SU-DHL-6 (cell line): Measurements from ENCODE around the gene NFATC1.

Experiments used
- H2AFZ ChIP-seq: fragments of 200-600 bp; sonication (generic); 2 replicates; pipeline ENCODE4 v1.6.1; 2014; ENCODE audit warnings: low read depth, mild to moderate bottlenecking, moderate library complexity, mixed read lengths, antibody characterized with exemption, low read length; ENCODE audit not compliant: severe bottlenecking
- H3F3A ChIP-seq: fragments of 200-600 bp; shearing (Covaris generic); 2 replicates; pipeline ENCODE4 v1.6.0; 2016; ENCODE audit warnings: antibody characterized with exemption, mild to moderate bottlenecking; ENCODE audit not compliant: insufficient read depth
- H3K27ac ChIP-seq: fragments of 200-600 bp; sonication (generic); 2 replicates; pipeline ENCODE4 v1.5.1; 2016; ENCODE audit warnings: low read depth, mild to moderate bottlenecking, low read length, moderate library complexity, mixed read lengths
- H3K27me3 ChIP-seq: fragments of 200-600 bp; sonication (generic), shearing (Covaris generic); 2 replicates; pipeline ENCODE4 v1.6.0; 2014; ENCODE audit warnings: mild to moderate bottlenecking, low read length
- H3K36me3 ChIP-seq: fragments of 200-600 bp; sonication (generic); 2 replicates; pipeline ENCODE4 v1.6.1; 2014; ENCODE audit warnings: mild to moderate bottlenecking, low read length, mixed read lengths
- H3K4me2 ChIP-seq: fragments of 300-600, 200-600 bp; shearing (Covaris generic), sonication (generic); 2 replicates; pipeline ENCODE4 v1.6.0; 2014; ENCODE audit warnings: low read length, low read depth, mild to moderate bottlenecking; ENCODE audit not compliant: poor library complexity, severe bottlenecking
- H3K4me3 ChIP-seq: fragments of 200-600 bp; sonication (generic); 2 replicates; pipeline ENCODE4 v1.5.1; 2014; ENCODE audit warnings: antibody characterized with exemption, low read length, mild to moderate bottlenecking, mixed read lengths; ENCODE audit not compliant: insufficient read depth, poor library complexity, severe bottlenecking
- H3K79me2 ChIP-seq: fragments of 200-600 bp; sonication (generic); 2 replicates; pipeline ENCODE4 v1.6.1; 2014; ENCODE audit warnings: mild to moderate bottlenecking, low read length, moderate library complexity; ENCODE audit not compliant: insufficient read depth
- H3K9ac ChIP-seq: fragments of 200-600 bp; sonication (generic); 2 replicates; pipeline ENCODE4 v1.7.0; 2014; ENCODE audit warnings: mild to moderate bottlenecking, low read length
- H3K9me2 ChIP-seq: fragments of 200-600 bp; sonication (generic); replicated peaks from 2 replicates; pipeline ENCODE4 v1.6.1; 2014; ENCODE audit warnings: low read length; ENCODE audit not compliant: insufficient read depth
- H3K9me3 ChIP-seq: fragments of 200-600 bp; sonication (generic); 2 replicates; pipeline ENCODE4 v1.6.1; 2014; ENCODE audit warnings: low read length, mixed read lengths; ENCODE audit not compliant: insufficient read depth
- H4K20me1 ChIP-seq: fragments of 200-600 bp; sonication (generic); 2 replicates; pipeline ENCODE4 v1.6.1; 2014; ENCODE audit warnings: low read depth, mild to moderate bottlenecking, antibody characterized with exemption, low read length, moderate library complexity, mixed read lengths
- EZH2phosphoT487 ChIP-seq: fragments of 200-600 bp; sonication (generic), shearing (Covaris generic); conservative IDR thresholded peaks from 2 replicates; pipeline ENCODE4 v1.6.1; 2018; ENCODE audit warnings: mild to moderate bottlenecking, antibody characterized with exemption, low read length, moderate library complexity, mixed read lengths
- TF ChIP-seq, protein P1 (sequence below): fragments of 200-600 bp; sonication (generic); IDR thresholded peaks from one replicate; pipeline ENCODE4 v1.5.1; 2017; ENCODE audit warnings: antibody characterized with exemption, mild to moderate bottlenecking, low read length, moderate library complexity; ENCODE audit not compliant: insufficient read depth, poor library complexity, severe bottlenecking

Gene NFATC1

DNA sequence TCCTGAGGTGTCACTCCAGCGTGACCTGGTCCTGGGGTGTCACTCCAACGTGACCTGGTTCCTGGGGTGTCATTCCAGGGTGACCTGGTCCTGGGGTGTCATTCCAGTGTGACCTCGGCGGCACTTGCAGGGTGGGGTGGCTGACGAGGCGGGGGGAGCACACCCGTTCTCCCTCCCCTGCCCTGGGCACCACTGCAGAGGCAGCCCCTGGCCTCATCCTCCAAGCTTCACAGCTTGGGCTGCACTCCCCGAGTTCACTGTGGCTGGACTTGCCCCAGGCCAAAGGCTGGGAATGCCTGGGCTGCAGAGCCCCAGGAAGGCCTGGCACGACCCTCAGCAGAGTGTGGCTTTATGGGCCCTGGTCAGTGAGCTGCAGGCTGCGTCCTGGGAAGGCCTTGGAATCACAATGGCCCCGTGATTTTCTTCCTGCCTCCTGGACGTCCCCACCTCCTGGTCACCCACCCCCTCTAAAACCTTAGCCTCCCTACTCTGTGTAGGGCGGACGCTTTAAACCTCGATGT lies 88.3 kb downstream of the NFATC1 start:
- Histone ChIP-seq H3K27ac (no peak overlapping the region), H3K4me3 (no peak overlapping the region), H3K36me3 (no peaks in the 10 kb centered on the region), H2AFZ (no peak overlapping the region), H3K9ac (no peak overlapping the region), H3K27me3 (no peaks in the 10 kb centered on the region), H3K9me3 (no peaks in the 10 kb centered on the region), H4K20me1 (no peaks in the 10 kb centered on the region), H3K9me2 (no peaks in the 10 kb centered on the region), H3K79me2 (no peaks in the 10 kb centered on the region), H3F3A (no peaks in the 10 kb centered on the region), H3K4me2 (no peak overlapping the region)
- TF ChIP-seq, protein P1, sequence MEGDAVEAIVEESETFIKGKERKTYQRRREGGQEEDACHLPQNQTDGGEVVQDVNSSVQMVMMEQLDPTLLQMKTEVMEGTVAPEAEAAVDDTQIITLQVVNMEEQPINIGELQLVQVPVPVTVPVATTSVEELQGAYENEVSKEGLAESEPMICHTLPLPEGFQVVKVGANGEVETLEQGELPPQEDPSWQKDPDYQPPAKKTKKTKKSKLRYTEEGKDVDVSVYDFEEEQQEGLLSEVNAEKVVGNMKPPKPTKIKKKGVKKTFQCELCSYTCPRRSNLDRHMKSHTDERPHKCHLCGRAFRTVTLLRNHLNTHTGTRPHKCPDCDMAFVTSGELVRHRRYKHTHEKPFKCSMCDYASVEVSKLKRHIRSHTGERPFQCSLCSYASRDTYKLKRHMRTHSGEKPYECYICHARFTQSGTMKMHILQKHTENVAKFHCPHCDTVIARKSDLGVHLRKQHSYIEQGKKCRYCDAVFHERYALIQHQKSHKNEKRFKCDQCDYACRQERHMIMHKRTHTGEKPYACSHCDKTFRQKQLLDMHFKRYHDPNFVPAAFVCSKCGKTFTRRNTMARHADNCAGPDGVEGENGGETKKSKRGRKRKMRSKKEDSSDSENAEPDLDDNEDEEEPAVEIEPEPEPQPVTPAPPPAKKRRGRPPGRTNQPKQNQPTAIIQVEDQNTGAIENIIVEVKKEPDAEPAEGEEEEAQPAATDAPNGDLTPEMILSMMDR: no peak
- no peak for TF ChIP-seq EZH2phosphoT487

GRCh38 chr18:79484661-79485621 lies 89.2 kb downstream of the NFATC1 start:
- H3F3A ChIP-seq: no peaks in the 10 kb centered on the region
- no peak overlapping the region for H2AFZ ChIP-seq
- no peak overlapping the region for H3K9ac ChIP-seq
- H3K27me3 ChIP-seq: no peaks in the 10 kb centered on the region
- no peaks in the 10 kb centered on the region for H3K9me3 ChIP-seq
- no peak overlapping the region for H3K4me3 ChIP-seq
- no peaks in the 10 kb centered on the region for H3K36me3 ChIP-seq
- H3K79me2 ChIP-seq: no peaks in the 10 kb centered on the region
- H3K4me2 ChIP-seq: no peak overlapping the region
- no peak for TF ChIP-seq EZH2phosphoT487
- TF ChIP-seq, protein P1: no peak
- no peak overlapping the region for H3K27ac ChIP-seq
- no peaks in the 10 kb centered on the region for H4K20me1 ChIP-seq
- H3K9me2 ChIP-seq: no peaks in the 10 kb centered on the region

DNA sequence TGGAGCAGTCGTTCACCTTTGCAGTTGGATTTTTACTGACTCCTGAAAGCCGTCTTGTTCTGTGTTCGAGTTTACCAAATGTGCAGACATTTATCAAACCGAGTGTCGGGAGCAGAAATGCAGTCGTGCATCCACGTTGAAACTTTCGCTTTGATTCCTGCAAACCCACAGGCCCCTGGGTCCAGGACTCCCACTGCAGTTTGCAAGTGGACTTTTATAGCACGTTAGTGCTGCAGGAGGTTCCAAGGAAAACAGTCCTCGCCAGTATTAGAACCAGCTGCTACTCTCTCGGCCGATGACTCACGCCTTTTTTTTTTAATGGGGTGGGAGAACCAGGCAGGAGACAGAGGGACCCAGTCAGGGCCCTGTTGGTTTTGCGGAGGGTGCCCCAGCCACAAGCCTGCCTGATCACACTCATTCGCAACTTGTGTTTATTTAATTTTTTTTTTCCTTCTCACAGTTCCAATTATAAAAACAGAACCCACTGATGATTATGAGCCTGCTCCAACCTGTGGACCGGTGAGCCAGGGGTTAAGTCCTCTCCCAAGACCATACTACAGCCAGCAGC lies 90.1 kb downstream of the NFATC1 start:
- Histone ChIP-seq H3K4me2 (no peak overlapping the region), H3K9me3 (no peaks in the 10 kb centered on the region), H3K9ac (no peak overlapping the region), H3K36me3 (no peaks in the 10 kb centered on the region), H3K9me2 (no peaks in the 10 kb centered on the region), H3K27ac (no peak overlapping the region), H3K27me3 (no peaks in the 10 kb centered on the region), H3F3A (no peaks in the 10 kb centered on the region), H2AFZ (no peak overlapping the region), H4K20me1 (no peaks in the 10 kb centered on the region), H3K79me2 (no peaks in the 10 kb centered on the region), H3K4me3 (no peak overlapping the region)
- TF ChIP-seq EZH2phosphoT487: no peak
- TF ChIP-seq, protein P1: no peak
